AG04449 (cell line): ENCODE data around the gene CA6.
"Not testable (repeated sequence)": the region's sequence is repeated elsewhere in the genome, so short reads cannot be mapped to it uniquely, and the experiment has no call there.

Experiments
- CTCF ChIA-PET: fragments of 350-600 bp; formaldehyde crosslinking; extraction: SDS; loops from one replicate; lab custom pipeline; 2021; ENCODE audit warnings: antibody characterized with exemption; lab: Yijun Ruan, JAX
- POLR2A ChIA-PET: fragments of 400-600, 350-600 bp; formaldehyde crosslinking; extraction: SDS; loops from one replicate; lab custom pipeline; 2020; ENCODE audit warnings: antibody characterized with exemption, inconsistent platforms; lab: Yijun Ruan, JAX
- DNase-seq: peaks from one replicate; pipeline ENCODE4 v3.0.0-alpha.2; 2010; ENCODE audit warnings: low read depth, low spot score
- H3K4me3 ChIP-seq: 2 replicates; pipeline ENCODE4 v1.5.1; 2011; ENCODE audit warnings: low read depth, mild to moderate bottlenecking, control low read depth, low read length
- CTCF ChIP-seq: IDR thresholded peaks from one replicate; pipeline ENCODE4 v1.5.1; 2011; ENCODE audit warnings: mild to moderate bottlenecking, moderate library complexity, low read length, control low read depth, inconsistent platforms; ENCODE audit not compliant: insufficient read depth; ENCODE audit errors: missing control alignments

Gene CA6

GRCh38 chr1:8911416-8912309 lies 34.0 kb upstream of the CA6 start:
- ChIA-PET CTCF (interaction anchor here (0.6 to 11.4 kb wide), 5 partner anchors 9 to 190 kb away, joined by 3 to 206 read pairs (median 5); no protein-coding TSS in a partner anchor), POLR2A (interaction anchor here (0.7 to 0.8 kb wide), 2 partner anchors 11 to 33 kb away, joined by 3 read pairs; partner anchors contain the start of gene ENO1)
- no peak overlapping the region for H3K4me3 ChIP-seq
- no peak for TF ChIP-seq CTCF
- no peak for DNase-seq

GRCh38 chr1:8913457-8913856 lies 32.2 kb upstream of the CA6 start:
- no peak for DNase-seq
- ChIA-PET CTCF (interaction anchor here (1.0 to 11.4 kb wide), 6 partner anchors 12 to 191 kb away, joined by 3 to 267 read pairs (median 97); no protein-coding TSS in a partner anchor), POLR2A (no interaction called here)
- H3K4me3 ChIP-seq: no peak overlapping the region
- TF ChIP-seq CTCF: no peak

GRCh38 chr1:8914466-8914865 lies 31.2 kb upstream of the CA6 start:
- no peak for TF ChIP-seq CTCF
- CTCF ChIA-PET: interaction anchor here (0.6 to 11.4 kb wide), 16 partner anchors 9 to 659 kb away, joined by 3 to 267 read pairs (median 5); no protein-coding TSS in a partner anchor
- POLR2A ChIA-PET: no interaction called here
- no peak overlapping the region for H3K4me3 ChIP-seq
- DNase-seq: no peak

- CTCF ChIA-PET: interaction anchor here (0.7 to 11.4 kb wide), 12 partner anchors 13 to 658 kb away, joined by 3 to 267 read pairs (median 4); no protein-coding TSS in a partner anchor
Observed at GRCh38 chr1:8915446-8915845, 30.2 kb upstream of the CA6 start.

GRCh38 chr1:8917536-8917935 lies 28.1 kb upstream of the CA6 start:
- not testable (repeated sequence) for DNase-seq, H3K4me3 ChIP-seq
- CTCF ChIA-PET: interaction anchor here (1.0 to 11.4 kb wide), 30 partner anchors 10 to 337 kb away, joined by 3 to 267 read pairs (median 5); partner anchors contain the start of gene CA6
- POLR2A ChIA-PET: interaction anchor here (0.6 to 1.0 kb wide), 2 partner anchors 11 to 184 kb away, joined by 3 to 4 read pairs; no protein-coding TSS in a partner anchor

More at GRCh38 chr1:8915446-8915845, 30.2 kb upstream of the CA6 start:
- POLR2A ChIA-PET: no interaction called here
- DNase-seq: no peak
- H3K4me3 ChIP-seq: no peak overlapping the region
- no peak for TF ChIP-seq CTCF

GRCh38 chr1:8922962-8923361 lies 22.7 kb upstream of the CA6 start:
- H3K4me3 ChIP-seq: no peak overlapping the region
- CTCF ChIA-PET: interaction anchor here (1.0 to 11.4 kb wide), 5 partner anchors 65 to 182 kb away, joined by 3 to 267 read pairs (median 13); no protein-coding TSS in a partner anchor
- POLR2A ChIA-PET: no interaction called here
- DNase-seq: no peak
- TF ChIP-seq CTCF: no peak
